H1 (cell line): Measurements from ENCODE around the gene CFAP61. TPM values are rescaled to one million over a fixed set of nuclear protein-coding genes. Genes with fewer than 3 reads are reported as not detected.
A peak's percentile ranks its signal among the peaks of the same experiment; 100 is the strongest.

Experiments
- CTCF ChIA-PET: fragments of 300-600 bp; sonication (Branson Sonifier 250); formaldehyde crosslinking; loops from one replicate; lab custom pipeline; 2021; ENCODE audit not compliant: partially characterized antibody; lab: Charles Lee
- POLR2A ChIA-PET: fragments of 300-600 bp; sonication (Branson Sonifier 250); formaldehyde crosslinking; loops from one replicate; lab custom pipeline; 2021; ENCODE audit warnings: inconsistent platforms; ENCODE audit not compliant: partially characterized antibody; lab: Charles Lee
- DNase-seq, 2 experiments: peaks; one replicate each; pipeline versions ENCODE4 v3.0.0 to v3.0.0-alpha.2; 2010 to 2022; ENCODE audit warnings: low spot score in 2 of 2, low read depth in 1 of 2, mixed read lengths in 1 of 2
- FAIRE-seq: peaks from 2 replicates; lab custom pipeline; 2011; peaks lifted over from hg19 to GRCh38; lab: Jason Lieb, UNC
- H2AFZ ChIP-seq: 2 replicates; pipeline ENCODE4 v1.8.1; 2012; ENCODE audit warnings: low read length, inconsistent platforms
- H2AK5ac ChIP-seq: 2 replicates; pipeline ENCODE4 v1.6.1; 2013; ENCODE audit warnings: low read depth, low read length
- H2BK120ac ChIP-seq: replicated peaks from 2 replicates; pipeline ENCODE3; 2013; ENCODE audit warnings: low read depth, low read length, inconsistent platforms
- H2BK12ac ChIP-seq: 2 replicates; pipeline ENCODE4 v1.6.1; 2013; ENCODE audit warnings: low read depth, low read length
- H2BK15ac ChIP-seq: 2 replicates; pipeline ENCODE4 v1.6.1; 2013; ENCODE audit warnings: low read length
- H2BK20ac ChIP-seq: 2 replicates; pipeline ENCODE4 v1.6.1; 2013; ENCODE audit warnings: low read length
- H2BK5ac ChIP-seq: 2 replicates; pipeline ENCODE4 v1.6.1; 2013; ENCODE audit warnings: low read depth, low read length
- H3K14ac ChIP-seq: 2 replicates; pipeline ENCODE4 v1.6.1; 2013; ENCODE audit warnings: inconsistent platforms; ENCODE audit not compliant: insufficient read length
- H3K18ac ChIP-seq: 2 replicates; pipeline ENCODE4 v1.6.1; 2013; ENCODE audit warnings: low read length; ENCODE audit errors: extremely low read depth
- H3K23ac ChIP-seq: 2 replicates; pipeline ENCODE4 v1.6.1; 2013; ENCODE audit warnings: inconsistent platforms; ENCODE audit not compliant: insufficient read length
- H3K23me2 ChIP-seq: 2 replicates; pipeline ENCODE4 v1.6.1; 2013; ENCODE audit warnings: low read depth, low read length
- H3K27ac ChIP-seq: 2 replicates; pipeline ENCODE4 v1.6.1; 2011; ENCODE audit warnings: low read depth, low read length, inconsistent platforms
- H3K27me3 ChIP-seq, 4 experiments: replicated peaks in 1 of 4; 1 replicate in 1 of 4; 2 replicates in 3 of 4; pipeline versions ENCODE4 v1.6.1 to v1.8.1; 2011 to 2013; ENCODE audit warnings: low read length in 3 of 4, mild to moderate bottlenecking in 3 of 4, inconsistent platforms in 2 of 4, mixed read lengths in 2 of 4, moderate library complexity in 1 of 4; ENCODE audit not compliant: control insufficient read depth in 3 of 4, insufficient read depth in 3 of 4; ENCODE audit errors: extremely low read depth in 1 of 4
- H3K36me3 ChIP-seq, 4 experiments: 2 replicates each; pipeline versions ENCODE4 v1.6.1 to v1.8.1; 2011 to 2013; ENCODE audit warnings: mild to moderate bottlenecking in 4 of 4, low read length in 3 of 4, moderate library complexity in 2 of 4, control low read depth in 1 of 4, inconsistent platforms in 1 of 4; ENCODE audit not compliant: insufficient read depth in 4 of 4, control insufficient read depth in 2 of 4
- H3K4ac ChIP-seq: replicated peaks from 2 replicates; pipeline ENCODE3; 2013; ENCODE audit warnings: low read length, low read depth, mixed read lengths, inconsistent platforms; ENCODE audit not compliant: insufficient read length
- H3K4me1 ChIP-seq, 4 experiments: replicated peaks in 1 of 4; 1 replicate in 1 of 4; 2 replicates in 3 of 4; pipeline versions ENCODE4 v1.6.1 to v1.8.1; 2011 to 2013; ENCODE audit warnings: low read length in 3 of 4, inconsistent platforms in 2 of 4, mixed read lengths in 1 of 4; ENCODE audit not compliant: insufficient read depth in 4 of 4, control insufficient read depth in 3 of 4
- H3K4me2 ChIP-seq, 2 experiments: 2 replicates each; pipeline versions ENCODE4 v1.6.1 to v1.8.1; 2011 to 2013; ENCODE audit warnings: low read depth in 2 of 2, low read length in 2 of 2, control low read depth in 1 of 2, inconsistent platforms in 1 of 2, mild to moderate bottlenecking in 1 of 2; ENCODE audit not compliant: insufficient read depth in 1 of 2
- H3K4me3 ChIP-seq, 4 experiments: fragments of 200-600, 300-600 bp in 1 of 4; sonication (generic), shearing (Covaris generic), sonication (Bioruptor Twin) in 1 of 4; 2 replicates each; pipeline versions ENCODE4 v1.5.1 to v1.8.1; 2011 to 2016; ENCODE audit warnings: low read length in 4 of 4, low read depth in 3 of 4, control low read depth in 2 of 4, inconsistent platforms in 2 of 4, mild to moderate bottlenecking in 2 of 4, mixed read lengths in 1 of 4, moderate library complexity in 1 of 4; ENCODE audit not compliant: insufficient read depth in 2 of 4; ENCODE audit errors: extremely low read depth in 1 of 4
- H3K56ac ChIP-seq: replicated peaks from 2 replicates; pipeline ENCODE3; 2013; ENCODE audit warnings: low read depth, mild to moderate bottlenecking, mixed read lengths, low read length, inconsistent platforms; ENCODE audit not compliant: insufficient read length
- H3K79me1 ChIP-seq: 2 replicates; pipeline ENCODE4 v1.6.1; 2013; ENCODE audit warnings: low read depth, low read length, control low read depth
- H3K79me2 ChIP-seq, 2 experiments: 2 replicates each; pipeline versions ENCODE4 v1.6.1 to v1.8.1; 2012 to 2013; ENCODE audit warnings: low read length in 2 of 2, mild to moderate bottlenecking in 2 of 2, inconsistent platforms in 1 of 2; ENCODE audit not compliant: insufficient read depth in 2 of 2, control insufficient read depth in 1 of 2
- H3K9ac ChIP-seq, 4 experiments: replicated peaks in 1 of 4; 1 replicate in 1 of 4; 2 replicates in 3 of 4; pipeline versions ENCODE4 v1.6.1 to v1.8.1; 2011 to 2013; ENCODE audit warnings: low read depth in 3 of 4, low read length in 3 of 4, control low read depth in 2 of 4, mild to moderate bottlenecking in 2 of 4, moderate library complexity in 2 of 4, inconsistent platforms in 1 of 4; ENCODE audit errors: extremely low read depth in 1 of 4
- H3K9me3 ChIP-seq, 2 experiments: 2 replicates each; pipeline versions ENCODE4 v1.6.1 to v1.8.1; 2012 to 2013; ENCODE audit warnings: mild to moderate bottlenecking in 2 of 2, moderate library complexity in 2 of 2, control low read depth in 1 of 2, inconsistent platforms in 1 of 2, low read depth in 1 of 2, low read length in 1 of 2, mixed read lengths in 1 of 2; ENCODE audit not compliant: insufficient read depth in 2 of 2
- H4K20me1 ChIP-seq, 2 experiments: replicated peaks in 1 of 2; 2 replicates each; pipeline versions ENCODE3 to v1.8.1; 2011 to 2013; ENCODE audit warnings: inconsistent platforms in 2 of 2, low read length in 2 of 2, mild to moderate bottlenecking in 1 of 2; ENCODE audit not compliant: insufficient read depth in 2 of 2, control insufficient read depth in 1 of 2
- H4K5ac ChIP-seq: 2 replicates; pipeline ENCODE4 v1.6.1; 2013; ENCODE audit warnings: low read length, low read depth, mixed read lengths, inconsistent platforms; ENCODE audit not compliant: insufficient read length
- H4K8ac ChIP-seq: 2 replicates; pipeline ENCODE4 v1.8.0; 2013; ENCODE audit warnings: mild to moderate bottlenecking, moderate library complexity, low read length, inconsistent platforms; ENCODE audit not compliant: insufficient read depth; ENCODE audit errors: extremely low read depth
- H4K91ac ChIP-seq: replicated peaks from 2 replicates; pipeline ENCODE3; 2013; ENCODE audit warnings: low read length, mixed read lengths, inconsistent platforms; ENCODE audit not compliant: insufficient read length
- MAX ChIP-seq: IDR thresholded peaks from 2 replicates; pipeline ENCODE4 v1.6.1; 2012; ENCODE audit warnings: inconsistent platforms
- RAD21 ChIP-seq, 2 experiments: IDR thresholded peaks in 1 of 2; conservative IDR thresholded peaks in 1 of 2; 2 replicates each; pipeline ENCODE4 v1.6.1; 2011; ENCODE audit warnings: low read depth in 2 of 2, low read length in 2 of 2, improper control_type of control experiment in 1 of 2, inconsistent platforms in 1 of 2, mild to moderate bottlenecking in 1 of 2, moderate library complexity in 1 of 2
- WGBS, 2 experiments: shearing (Covaris generic) in 1 of 2; methylation state at CpG; one replicate each; pipeline versions ENCODE4 v1.1.6 to v1.1.7; 2013 to 2015; ENCODE audit warnings: low lambda C conversion rate in 2 of 2, mixed read lengths in 2 of 2, inconsistent platforms in 1 of 2, low coverage in 1 of 2, missing lambda C conversion rate in 1 of 2; ENCODE audit not compliant: insufficient replicate concordance in 2 of 2, insufficient coverage in 1 of 2, insufficient read length in 1 of 2; ENCODE audit errors: extremely low coverage in 1 of 2, missing lambda C conversion rate in 1 of 2; 5-methylcytosine and 5-hydroxymethylcytosine counted together
- polyA plus RNA-seq, 7 experiments: library from polyadenylated mRNA; depleted of rRNA in 3 of 7; stranded (reverse) in 5 of 7; unstranded in 2 of 7; fragments of >200 nt in 5 of 7; fragments of 200-250 nt in 2 of 7; gene quantifications; 1 replicate in 5 of 7; 2 replicates in 1 of 7; 4 replicates in 1 of 7; pipeline versions ENCODE4 v1.2.1 to v1.2.3, GENCODE V29; 2011 to 2013; ENCODE audit warnings: missing spikeins in 2 of 7, mixed read lengths in 2 of 7
- total RNA-seq: library from RNA; stranded (reverse); fragmentation: NEBNext Ultra II Directional; extraction: Animal tissue kit (Norgen Biotek cat#: 25700); gene quantifications from 2 replicates; pipeline ENCODE4 v1.2.1, GENCODE V29; 2021

Gene CFAP61
- total and polyA plus RNA-seq, 2 of the 8 experiments (the other 6 are each of a cell fraction or from before 2014, with no cell fraction given) = 0.29 to 0.61 TPM

- no peaks in the 10 kb centered on the region for H3K36me3 ChIP-seq
- CTCF ChIA-PET = interaction anchor here (1.0 to 1.3 kb wide), 3 partner anchors 22 to 102 kb away, joined by 3 to 4 read pairs (median 3); no protein-coding TSS in a partner anchor
Measured at GRCh38 chr20:20138301-20139064, 86.2 kb downstream of the CFAP61 start.

More at GRCh38 chr20:20138301-20139064, 86.2 kb downstream of the CFAP61 start:
- Histone ChIP-seq H4K5ac (no peak overlapping the region), H2BK15ac (no peak overlapping the region), H3K23ac (no peak overlapping the region), H4K20me1 (no peaks in the 10 kb centered on the region), H3K18ac (no peak overlapping the region), H3K4me1 (peaks cover 0 to 3% (median under 1%) of the 10 kb centered on the region in 4 experiments; a peak in 2 of 7 replicates), H3K14ac (no peak overlapping the region), H2AFZ (peak overlapping the region; percentile 63; the same call in 1 of the 2 replicates), H3K27ac (no peak overlapping the region), H2BK5ac (no peak overlapping the region), H3K9ac (no peak overlapping the region), H4K91ac (no peak overlapping the region), H3K4me2 (no peak overlapping the region), H2BK20ac (no peak overlapping the region), H3K9me3 (no peaks in the 10 kb centered on the region), H3K4me3 (no peak overlapping the region), H3K79me2 (no peaks in the 10 kb centered on the region), H3K56ac (no peak overlapping the region), H3K79me1 (no peaks in the 10 kb centered on the region), H3K23me2 (no peaks in the 10 kb centered on the region), H4K8ac (no peak overlapping the region; the same call in 1 of the 2 replicates), H3K4ac (no peak overlapping the region), H3K27me3 (no peaks in the 10 kb centered on the region), H2BK120ac (no peak overlapping the region), H2AK5ac (no peak overlapping the region), H2BK12ac (no peak overlapping the region)
- no peak for TF ChIP-seq MAX
- TF ChIP-seq RAD21 (IDR thresholded peaks at IDR 0.05 in 1 of 2, conservative IDR thresholded peaks at IDR 0.05 in 1 of 2; ENCODE audit: low read depth in 2 of 2, low read length in 2 of 2) = peak in 1 of 2 experiments; percentile 22; a peak in 1 of 4 replicates
- FAIRE-seq = no peak
- WGBS, 2 experiments = 81% methylated on average over 4 of the region's 4 CpGs; no CpG with 5 or more reads in 1 of the 2 experiments
- no peak for DNase-seq
- POLR2A ChIA-PET = no interaction called here
